ENCODE data around the gene KAT6B. TPM values are rescaled to one million over a fixed set of nuclear protein-coding genes. Genes with fewer than 3 reads are reported as not detected.

KAT6B gene
- total and polyA plus RNA-seq, 10 of the 15 experiments (the other 5 are each of a cell fraction or from before 2014, with no cell fraction given): 2.7 to 22.6 (median 15.7) TPM

DNA sequence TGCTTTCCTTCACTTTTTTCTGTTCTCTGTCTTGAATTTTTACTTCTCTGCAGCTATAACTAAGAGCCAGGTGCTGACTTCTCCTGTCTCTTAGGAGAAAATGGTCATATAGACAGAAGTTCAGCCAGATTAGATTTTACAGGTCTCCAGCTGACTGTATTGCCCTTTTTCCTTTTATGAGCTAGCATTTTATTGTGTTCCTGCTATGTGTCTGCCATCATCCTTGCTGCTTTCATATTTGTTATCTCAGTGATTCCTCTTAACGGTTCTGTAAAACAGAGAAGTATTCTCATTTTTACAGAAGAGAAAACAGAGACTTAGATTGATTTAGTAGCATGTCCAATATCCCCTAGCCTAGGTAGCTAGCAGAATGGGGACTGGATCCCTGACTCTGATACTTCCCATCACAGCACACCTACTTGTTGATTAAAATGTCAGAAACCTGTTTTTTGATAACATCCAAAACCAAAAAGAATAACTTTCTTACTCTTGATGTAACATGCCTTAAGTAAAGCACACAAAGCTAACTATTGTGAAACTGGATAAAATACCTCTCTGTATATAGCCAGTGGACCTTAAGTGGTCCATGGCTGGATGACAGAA, 5.2 kb downstream of the KAT6B start (continued):
- TF ChIP-seq, protein P1, sequence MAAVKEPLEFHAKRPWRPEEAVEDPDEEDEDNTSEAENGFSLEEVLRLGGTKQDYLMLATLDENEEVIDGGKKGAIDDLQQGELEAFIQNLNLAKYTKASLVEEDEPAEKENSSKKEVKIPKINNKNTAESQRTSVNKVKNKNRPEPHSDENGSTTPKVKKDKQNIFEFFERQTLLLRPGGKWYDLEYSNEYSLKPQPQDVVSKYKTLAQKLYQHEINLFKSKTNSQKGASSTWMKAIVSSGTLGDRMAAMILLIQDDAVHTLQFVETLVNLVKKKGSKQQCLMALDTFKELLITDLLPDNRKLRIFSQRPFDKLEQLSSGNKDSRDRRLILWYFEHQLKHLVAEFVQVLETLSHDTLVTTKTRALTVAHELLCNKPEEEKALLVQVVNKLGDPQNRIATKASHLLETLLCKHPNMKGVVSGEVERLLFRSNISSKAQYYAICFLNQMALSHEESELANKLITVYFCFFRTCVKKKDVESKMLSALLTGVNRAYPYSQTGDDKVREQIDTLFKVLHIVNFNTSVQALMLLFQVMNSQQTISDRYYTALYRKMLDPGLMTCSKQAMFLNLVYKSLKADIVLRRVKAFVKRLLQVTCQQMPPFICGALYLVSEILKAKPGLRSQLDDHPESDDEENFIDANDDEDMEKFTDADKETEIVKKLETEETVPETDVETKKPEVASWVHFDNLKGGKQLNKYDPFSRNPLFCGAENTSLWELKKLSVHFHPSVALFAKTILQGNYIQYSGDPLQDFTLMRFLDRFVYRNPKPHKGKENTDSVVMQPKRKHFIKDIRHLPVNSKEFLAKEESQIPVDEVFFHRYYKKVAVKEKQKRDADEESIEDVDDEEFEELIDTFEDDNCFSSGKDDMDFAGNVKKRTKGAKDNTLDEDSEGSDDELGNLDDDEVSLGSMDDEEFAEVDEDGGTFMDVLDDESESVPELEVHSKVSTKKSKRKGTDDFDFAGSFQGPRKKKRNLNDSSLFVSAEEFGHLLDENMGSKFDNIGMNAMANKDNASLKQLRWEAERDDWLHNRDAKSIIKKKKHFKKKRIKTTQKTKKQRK (IDR thresholded peaks at IDR 0.05; ENCODE audit: low read depth, low read length): no peak
- TF ChIP-seq SUPT20H (IDR thresholded peaks at IDR 0.05; ENCODE audit: borderline replicate concordance, control insufficient read depth, low read depth, low read length): no peak
- no peak for TF ChIP-seq RCOR1 (conservative IDR thresholded peaks at IDR 0.05; ENCODE audit: low read depth, low read length)
- TF ChIP-seq, protein P2, sequence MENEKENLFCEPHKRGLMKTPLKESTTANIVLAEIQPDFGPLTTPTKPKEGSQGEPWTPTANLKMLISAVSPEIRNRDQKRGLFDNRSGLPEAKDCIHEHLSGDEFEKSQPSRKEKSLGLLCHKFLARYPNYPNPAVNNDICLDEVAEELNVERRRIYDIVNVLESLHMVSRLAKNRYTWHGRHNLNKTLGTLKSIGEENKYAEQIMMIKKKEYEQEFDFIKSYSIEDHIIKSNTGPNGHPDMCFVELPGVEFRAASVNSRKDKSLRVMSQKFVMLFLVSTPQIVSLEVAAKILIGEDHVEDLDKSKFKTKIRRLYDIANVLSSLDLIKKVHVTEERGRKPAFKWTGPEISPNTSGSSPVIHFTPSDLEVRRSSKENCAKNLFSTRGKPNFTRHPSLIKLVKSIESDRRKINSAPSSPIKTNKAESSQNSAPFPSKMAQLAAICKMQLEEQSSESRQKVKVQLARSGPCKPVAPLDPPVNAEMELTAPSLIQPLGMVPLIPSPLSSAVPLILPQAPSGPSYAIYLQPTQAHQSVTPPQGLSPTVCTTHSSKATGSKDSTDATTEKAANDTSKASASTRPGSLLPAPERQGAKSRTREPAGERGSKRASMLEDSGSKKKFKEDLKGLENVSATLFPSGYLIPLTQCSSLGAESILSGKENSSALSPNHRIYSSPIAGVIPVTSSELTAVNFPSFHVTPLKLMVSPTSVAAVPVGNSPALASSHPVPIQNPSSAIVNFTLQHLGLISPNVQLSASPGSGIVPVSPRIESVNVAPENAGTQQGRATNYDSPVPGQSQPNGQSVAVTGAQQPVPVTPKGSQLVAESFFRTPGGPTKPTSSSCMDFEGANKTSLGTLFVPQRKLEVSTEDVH (IDR thresholded peaks at IDR 0.05; ENCODE audit: low read depth, partially characterized antibody): no peak
- TF ChIP-seq KLF5 (IDR thresholded peaks at IDR 0.05; ENCODE audit: partially characterized antibody): no peak
- no peak for TF ChIP-seq JUNB (IDR thresholded peaks at IDR 0.05)
